HEK293 (cell line): ENCODE measurements around the gene SH3RF3.
A peak's percentile ranks its signal among the peaks of the same experiment; 100 is the strongest.

Source experiments
- CTCF ChIA-PET: fragments of 350-600 bp; formaldehyde crosslinking; extraction: SDS; loops from one replicate; lab custom pipeline; 2021; ENCODE audit warnings: antibody characterized with exemption; lab: Yijun Ruan, JAX
- POLR2A ChIA-PET: fragments of 300-600 bp; formaldehyde crosslinking; extraction: SDS; loops from one replicate; lab custom pipeline; 2020; ENCODE audit warnings: antibody characterized with exemption, inconsistent platforms; lab: Yijun Ruan, JAX
- H3K27ac ChIP-seq: fragments of 200-500 bp; sonication (Bioruptor generic); 2 replicates; pipeline ENCODE4 v1.5.1; 2014; ENCODE audit warnings: low read depth, low read length, control low read depth, inconsistent platforms; ENCODE audit errors: extremely low read depth
- H3K36me3 ChIP-seq, 2 experiments: fragments of 200-500 bp in 1 of 2; sonication (Bioruptor generic) in 1 of 2; 1 replicate in 1 of 2; 2 replicates in 1 of 2; pipeline ENCODE4 v1.5.1; 2014 to 2017; ENCODE audit warnings: inconsistent platforms in 2 of 2, low read length in 2 of 2; ENCODE audit not compliant: control insufficient read depth in 2 of 2, insufficient read depth in 1 of 2
- H3K4me1 ChIP-seq: fragments of 200-500 bp; sonication (Bioruptor generic); 2 replicates; pipeline ENCODE4 v1.5.1; 2014; ENCODE audit warnings: mild to moderate bottlenecking, low read length, inconsistent platforms; ENCODE audit not compliant: control insufficient read depth, insufficient read depth
- H3K4me3 ChIP-seq: 2 replicates; pipeline ENCODE4 v1.5.1; 2011; ENCODE audit warnings: low read depth, mild to moderate bottlenecking, control low read depth, low read length, moderate library complexity
- H3K9me3 ChIP-seq: fragments of 200-500 bp; sonication (Bioruptor generic); 2 replicates; pipeline ENCODE4 v1.5.1; 2014; ENCODE audit warnings: low read depth, low read length, inconsistent platforms; ENCODE audit not compliant: control insufficient read depth, insufficient read depth
- EGR2 ChIP-seq: fragments of 450-650 bp; formaldehyde crosslinking; IDR thresholded peaks from 2 replicates; pipeline ENCODE4 v1.5.1; 2016; ENCODE audit warnings: low read depth, missing biosample characterization, missing genetic modification characterization
- TCF7L2 ChIP-seq: IDR thresholded peaks from 2 replicates; pipeline ENCODE4 v1.6.1; 2011; ENCODE audit warnings: low read depth, mild to moderate bottlenecking, inconsistent platforms, low read length, moderate library complexity, borderline replicate concordance
- ZFHX2 ChIP-seq: fragments of 450-650 bp; formaldehyde crosslinking; conservative IDR thresholded peaks from 2 replicates; pipeline ENCODE4 v1.5.1; 2016; ENCODE audit warnings: missing biosample characterization, missing genetic modification characterization
- ZNF10 ChIP-seq: fragments of 450-650 bp; formaldehyde crosslinking; IDR thresholded peaks from 2 replicates; pipeline ENCODE4 v1.5.1; 2017; ENCODE audit warnings: missing biosample characterization, missing genetic modification characterization
- ZNF155 ChIP-seq: fragments of 450-650 bp; formaldehyde crosslinking; IDR thresholded peaks from 2 replicates; pipeline ENCODE4 v1.5.1; 2016; ENCODE audit warnings: missing biosample characterization, missing genetic modification characterization
- ZNF175 ChIP-seq: fragments of 450-650 bp; formaldehyde crosslinking; IDR thresholded peaks from 2 replicates; pipeline ENCODE4 v1.5.1; 2016; ENCODE audit warnings: missing biosample characterization, missing genetic modification characterization
- ZNF221 ChIP-seq: fragments of 450-650 bp; formaldehyde crosslinking; IDR thresholded peaks from 2 replicates; pipeline ENCODE4 v1.5.1; 2017; ENCODE audit warnings: missing biosample characterization, missing genetic modification characterization, borderline replicate concordance
- ZNF24 ChIP-seq: fragments of 450-650 bp; formaldehyde crosslinking; IDR thresholded peaks from 2 replicates; pipeline ENCODE4 v1.5.1; 2016; ENCODE audit warnings: missing biosample characterization, missing genetic modification characterization
- ZNF433 ChIP-seq: fragments of 450-650 bp; formaldehyde crosslinking; IDR thresholded peaks from 2 replicates; pipeline ENCODE4 v1.5.1; 2016; ENCODE audit warnings: missing biosample characterization, missing genetic modification characterization, low read depth
- ZNF626 ChIP-seq: fragments of 450-650 bp; sonication (Bioruptor Pico); formaldehyde crosslinking; IDR thresholded peaks from 2 replicates; pipeline ENCODE4 v1.5.1; 2018; ENCODE audit warnings: missing biosample characterization, missing genetic modification characterization, inconsistent platforms
- ZNF670 ChIP-seq: fragments of 450-650 bp; formaldehyde crosslinking; IDR thresholded peaks from 2 replicates; pipeline ENCODE4 v1.5.1; 2016; ENCODE audit warnings: missing biosample characterization, missing genetic modification characterization, low read depth
- ZNF707 ChIP-seq: fragments of 450-650 bp; formaldehyde crosslinking; IDR thresholded peaks from 2 replicates; pipeline ENCODE4 v1.5.1; 2016; ENCODE audit warnings: missing biosample characterization, missing genetic modification characterization
- ZSCAN30 ChIP-seq: fragments of 450-650 bp; IDR thresholded peaks from 2 replicates; pipeline ENCODE4 v1.5.1; 2018; ENCODE audit warnings: missing biosample characterization, mild to moderate bottlenecking, missing genetic modification characterization, moderate library complexity
- TF ChIP-seq, protein P1 (sequence below): fragments of 450-650 bp; formaldehyde crosslinking; IDR thresholded peaks from 2 replicates; pipeline ENCODE4 v1.5.1; 2016; ENCODE audit warnings: missing biosample characterization, missing genetic modification characterization
- TF ChIP-seq, protein P2 (sequence below): fragments of 450-650 bp; formaldehyde crosslinking; IDR thresholded peaks from 2 replicates; pipeline ENCODE4 v1.5.1; 2016; ENCODE audit warnings: missing biosample characterization, missing genetic modification characterization, borderline replicate concordance
- TF ChIP-seq, protein P3 (sequence below): fragments of 450-650 bp; formaldehyde crosslinking; IDR thresholded peaks from 2 replicates; pipeline ENCODE4 v1.5.1; 2016; ENCODE audit warnings: missing biosample characterization, missing genetic modification characterization
- TF ChIP-seq, protein P4 (sequence below): fragments of 450-650 bp; formaldehyde crosslinking; IDR thresholded peaks from 2 replicates; pipeline ENCODE4 v1.5.1; 2016; ENCODE audit warnings: missing biosample characterization, missing genetic modification characterization

Gene SH3RF3

DNA sequence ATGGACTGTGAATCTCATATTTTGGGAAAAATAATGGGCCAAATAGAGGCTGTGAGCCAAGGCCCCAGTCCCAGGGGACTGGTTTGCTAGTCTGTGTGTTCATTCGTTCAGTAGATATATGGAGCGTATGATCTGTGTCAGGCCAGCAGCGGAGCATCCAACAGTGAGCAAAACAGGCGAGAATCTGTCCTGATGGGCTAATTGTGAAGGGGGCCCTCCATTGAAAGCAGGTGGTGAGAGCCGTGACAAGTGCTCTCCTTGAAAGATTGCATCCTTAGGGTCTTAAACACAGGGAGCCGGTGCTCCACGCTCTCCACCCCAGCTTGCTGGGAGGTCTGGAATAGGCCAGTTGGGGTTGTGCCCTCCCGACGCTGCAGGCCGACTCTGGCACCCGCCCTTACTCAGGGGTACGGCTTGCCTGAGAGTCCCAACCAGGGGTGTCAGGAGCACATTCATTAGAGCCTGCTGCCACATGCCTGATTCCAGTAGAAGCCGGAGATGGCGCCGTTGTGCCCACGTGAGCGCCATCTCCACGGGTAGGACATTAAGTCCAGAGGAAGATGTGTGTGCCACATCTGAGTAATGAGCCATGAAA is 213.3 kb downstream of the SH3RF3 start (continued):
- TF ChIP-seq, protein P1, sequence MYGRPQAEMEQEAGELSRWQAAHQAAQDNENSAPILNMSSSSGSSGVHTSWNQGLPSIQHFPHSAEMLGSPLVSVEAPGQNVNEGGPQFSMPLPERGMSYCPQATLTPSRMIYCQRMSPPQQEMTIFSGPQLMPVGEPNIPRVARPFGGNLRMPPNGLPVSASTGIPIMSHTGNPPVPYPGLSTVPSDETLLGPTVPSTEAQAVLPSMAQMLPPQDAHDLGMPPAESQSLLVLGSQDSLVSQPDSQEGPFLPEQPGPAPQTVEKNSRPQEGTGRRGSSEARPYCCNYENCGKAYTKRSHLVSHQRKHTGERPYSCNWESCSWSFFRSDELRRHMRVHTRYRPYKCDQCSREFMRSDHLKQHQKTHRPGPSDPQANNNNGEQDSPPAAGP (tag by site-specific recombination): no peak
- TF ChIP-seq ZNF155 (tag by site-specific recombination): no peak
- TF ChIP-seq, protein P2, sequence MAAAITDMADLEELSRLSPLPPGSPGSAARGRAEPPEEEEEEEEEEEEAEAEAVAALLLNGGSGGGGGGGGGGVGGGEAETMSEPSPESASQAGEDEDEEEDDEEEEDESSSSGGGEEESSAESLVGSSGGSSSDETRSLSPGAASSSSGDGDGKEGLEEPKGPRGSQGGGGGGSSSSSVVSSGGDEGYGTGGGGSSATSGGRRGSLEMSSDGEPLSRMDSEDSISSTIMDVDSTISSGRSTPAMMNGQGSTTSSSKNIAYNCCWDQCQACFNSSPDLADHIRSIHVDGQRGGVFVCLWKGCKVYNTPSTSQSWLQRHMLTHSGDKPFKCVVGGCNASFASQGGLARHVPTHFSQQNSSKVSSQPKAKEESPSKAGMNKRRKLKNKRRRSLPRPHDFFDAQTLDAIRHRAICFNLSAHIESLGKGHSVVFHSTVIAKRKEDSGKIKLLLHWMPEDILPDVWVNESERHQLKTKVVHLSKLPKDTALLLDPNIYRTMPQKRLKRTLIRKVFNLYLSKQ (tag by site-specific recombination): no peak
- no peak for TF ChIP-seq ZNF670 (tag by site-specific recombination)
- TF ChIP-seq ZNF10 (tag by site-specific recombination): no peak
- no peak for TF ChIP-seq ZSCAN30
- TF ChIP-seq, all 188 proteins: peak for 0

DNA sequence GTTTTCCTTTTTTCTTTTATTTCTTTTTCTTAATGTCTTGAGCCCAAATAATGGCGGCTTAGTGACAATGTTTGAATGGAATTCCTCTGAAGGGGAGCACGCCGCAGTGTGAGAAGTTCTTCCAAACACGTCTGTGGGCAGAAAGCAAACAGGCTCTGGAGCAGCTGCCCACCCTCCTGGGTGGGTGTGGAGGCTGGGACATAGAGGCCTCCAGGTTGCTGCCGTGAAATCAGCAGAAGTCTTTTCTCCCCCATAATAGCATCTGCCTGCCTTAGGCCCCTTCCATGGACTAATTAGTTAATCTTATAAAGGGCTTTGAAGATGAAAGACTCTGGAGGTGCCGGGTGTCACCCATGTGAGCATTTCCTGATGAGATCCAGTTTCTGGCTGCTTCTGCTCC is 213.9 kb downstream of the SH3RF3 start:
- ChIA-PET CTCF (no interaction called here), POLR2A (no interaction called here)
- Histone ChIP-seq H3K36me3 (no peaks in the 10 kb centered on the region), H3K27ac (no peak overlapping the region), H3K4me1 (no peaks in the 10 kb centered on the region), H3K9me3 (no peaks in the 10 kb centered on the region), H3K4me3 (no peak overlapping the region)
- no peak for TF ChIP-seq TCF7L2
- TF ChIP-seq, protein P3, sequence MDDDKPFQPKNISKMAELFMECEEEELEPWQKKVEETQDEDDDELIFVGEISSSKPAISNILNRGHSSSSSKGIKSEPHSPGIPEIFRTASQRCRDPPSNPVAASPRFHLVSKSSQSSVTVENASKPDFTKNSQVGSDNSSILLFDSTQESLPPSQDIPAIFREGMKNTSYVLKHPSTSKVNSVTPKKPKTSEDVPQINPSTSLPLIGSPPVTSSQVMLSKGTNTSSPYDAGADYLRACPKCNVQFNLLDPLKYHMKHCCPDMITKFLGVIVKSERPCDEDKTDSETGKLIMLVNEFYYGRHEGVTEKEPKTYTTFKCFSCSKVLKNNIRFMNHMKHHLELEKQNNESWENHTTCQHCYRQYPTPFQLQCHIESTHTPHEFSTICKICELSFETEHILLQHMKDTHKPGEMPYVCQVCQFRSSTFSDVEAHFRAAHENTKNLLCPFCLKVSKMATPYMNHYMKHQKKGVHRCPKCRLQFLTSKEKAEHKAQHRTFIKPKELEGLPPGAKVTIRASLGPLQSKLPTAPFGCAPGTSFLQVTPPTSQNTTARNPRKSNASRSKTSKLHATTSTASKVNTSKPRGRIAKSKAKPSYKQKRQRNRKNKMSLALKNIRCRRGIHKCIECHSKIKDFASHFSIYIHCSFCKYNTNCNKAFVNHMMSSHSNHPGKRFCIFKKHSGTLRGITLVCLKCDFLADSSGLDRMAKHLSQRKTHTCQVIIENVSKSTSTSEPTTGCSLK: no peak
- no peak for TF ChIP-seq ZNF433 (tag by site-specific recombination)
- no peak for TF ChIP-seq ZNF24 (tag by site-specific recombination)
- peak; percentile 62; the same call in 1 of the 2 replicates for TF ChIP-seq EGR2 (tag by site-specific recombination)
- no peak for TF ChIP-seq ZNF626 (tag by site-specific recombination)
- TF ChIP-seq ZNF707 (tag by site-specific recombination): no peak
- TF ChIP-seq ZFHX2: peak; percentile 44
- TF ChIP-seq, protein P4, sequence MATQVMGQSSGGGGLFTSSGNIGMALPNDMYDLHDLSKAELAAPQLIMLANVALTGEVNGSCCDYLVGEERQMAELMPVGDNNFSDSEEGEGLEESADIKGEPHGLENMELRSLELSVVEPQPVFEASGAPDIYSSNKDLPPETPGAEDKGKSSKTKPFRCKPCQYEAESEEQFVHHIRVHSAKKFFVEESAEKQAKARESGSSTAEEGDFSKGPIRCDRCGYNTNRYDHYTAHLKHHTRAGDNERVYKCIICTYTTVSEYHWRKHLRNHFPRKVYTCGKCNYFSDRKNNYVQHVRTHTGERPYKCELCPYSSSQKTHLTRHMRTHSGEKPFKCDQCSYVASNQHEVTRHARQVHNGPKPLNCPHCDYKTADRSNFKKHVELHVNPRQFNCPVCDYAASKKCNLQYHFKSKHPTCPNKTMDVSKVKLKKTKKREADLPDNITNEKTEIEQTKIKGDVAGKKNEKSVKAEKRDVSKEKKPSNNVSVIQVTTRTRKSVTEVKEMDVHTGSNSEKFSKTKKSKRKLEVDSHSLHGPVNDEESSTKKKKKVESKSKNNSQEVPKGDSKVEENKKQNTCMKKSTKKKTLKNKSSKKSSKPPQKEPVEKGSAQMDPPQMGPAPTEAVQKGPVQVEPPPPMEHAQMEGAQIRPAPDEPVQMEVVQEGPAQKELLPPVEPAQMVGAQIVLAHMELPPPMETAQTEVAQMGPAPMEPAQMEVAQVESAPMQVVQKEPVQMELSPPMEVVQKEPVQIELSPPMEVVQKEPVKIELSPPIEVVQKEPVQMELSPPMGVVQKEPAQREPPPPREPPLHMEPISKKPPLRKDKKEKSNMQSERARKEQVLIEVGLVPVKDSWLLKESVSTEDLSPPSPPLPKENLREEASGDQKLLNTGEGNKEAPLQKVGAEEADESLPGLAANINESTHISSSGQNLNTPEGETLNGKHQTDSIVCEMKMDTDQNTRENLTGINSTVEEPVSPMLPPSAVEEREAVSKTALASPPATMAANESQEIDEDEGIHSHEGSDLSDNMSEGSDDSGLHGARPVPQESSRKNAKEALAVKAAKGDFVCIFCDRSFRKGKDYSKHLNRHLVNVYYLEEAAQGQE (tag by site-specific recombination): no peak
- no peak for TF ChIP-seq ZNF221
- no peak for TF ChIP-seq ZNF175 (tag by site-specific recombination)
- TF ChIP-seq, all 188 proteins: peak for 2
